ENCODE measurements around the gene GALNT9.
"Not testable (repeated sequence)": the region's sequence is repeated elsewhere in the genome, so short reads cannot be mapped to it uniquely, and the experiment has no call there.

GALNT9 gene

GRCh38 chr12:132302466-132303358 lies 26.7 kb downstream of the GALNT9 start:
- TF ChIP-seq OSR1 (CRISPR knock-in tag; IDR thresholded peaks at IDR 0.05) (no peak), GLIS3 (CRISPR knock-in tag; IDR thresholded peaks at IDR 0.05) (no peak), RARB (CRISPR knock-in tag; IDR thresholded peaks at IDR 0.05) (no peak), ZFP3 (CRISPR knock-in tag; IDR thresholded peaks at IDR 0.05) (no peak)
- TF ChIP-seq, protein P1, sequence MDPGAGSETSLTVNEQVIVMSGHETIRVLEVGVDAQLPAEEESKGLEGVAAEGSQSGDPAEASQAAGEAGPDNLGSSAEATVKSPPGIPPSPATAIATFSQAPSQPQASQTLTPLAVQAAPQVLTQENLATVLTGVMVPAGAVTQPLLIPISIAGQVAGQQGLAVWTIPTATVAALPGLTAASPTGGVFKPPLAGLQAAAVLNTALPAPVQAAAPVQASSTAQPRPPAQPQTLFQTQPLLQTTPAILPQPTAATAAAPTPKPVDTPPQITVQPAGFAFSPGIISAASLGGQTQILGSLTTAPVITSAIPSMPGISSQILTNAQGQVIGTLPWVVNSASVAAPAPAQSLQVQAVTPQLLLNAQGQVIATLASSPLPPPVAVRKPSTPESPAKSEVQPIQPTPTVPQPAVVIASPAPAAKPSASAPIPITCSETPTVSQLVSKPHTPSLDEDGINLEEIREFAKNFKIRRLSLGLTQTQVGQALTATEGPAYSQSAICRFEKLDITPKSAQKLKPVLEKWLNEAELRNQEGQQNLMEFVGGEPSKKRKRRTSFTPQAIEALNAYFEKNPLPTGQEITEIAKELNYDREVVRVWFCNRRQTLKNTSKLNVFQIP (CRISPR knock-in tag; IDR thresholded peaks at IDR 0.05; ENCODE audit: borderline replicate concordance, low read depth): no peak
- no peak; the same call in 2 of the 3 replicates for ATAC-seq

DNA sequence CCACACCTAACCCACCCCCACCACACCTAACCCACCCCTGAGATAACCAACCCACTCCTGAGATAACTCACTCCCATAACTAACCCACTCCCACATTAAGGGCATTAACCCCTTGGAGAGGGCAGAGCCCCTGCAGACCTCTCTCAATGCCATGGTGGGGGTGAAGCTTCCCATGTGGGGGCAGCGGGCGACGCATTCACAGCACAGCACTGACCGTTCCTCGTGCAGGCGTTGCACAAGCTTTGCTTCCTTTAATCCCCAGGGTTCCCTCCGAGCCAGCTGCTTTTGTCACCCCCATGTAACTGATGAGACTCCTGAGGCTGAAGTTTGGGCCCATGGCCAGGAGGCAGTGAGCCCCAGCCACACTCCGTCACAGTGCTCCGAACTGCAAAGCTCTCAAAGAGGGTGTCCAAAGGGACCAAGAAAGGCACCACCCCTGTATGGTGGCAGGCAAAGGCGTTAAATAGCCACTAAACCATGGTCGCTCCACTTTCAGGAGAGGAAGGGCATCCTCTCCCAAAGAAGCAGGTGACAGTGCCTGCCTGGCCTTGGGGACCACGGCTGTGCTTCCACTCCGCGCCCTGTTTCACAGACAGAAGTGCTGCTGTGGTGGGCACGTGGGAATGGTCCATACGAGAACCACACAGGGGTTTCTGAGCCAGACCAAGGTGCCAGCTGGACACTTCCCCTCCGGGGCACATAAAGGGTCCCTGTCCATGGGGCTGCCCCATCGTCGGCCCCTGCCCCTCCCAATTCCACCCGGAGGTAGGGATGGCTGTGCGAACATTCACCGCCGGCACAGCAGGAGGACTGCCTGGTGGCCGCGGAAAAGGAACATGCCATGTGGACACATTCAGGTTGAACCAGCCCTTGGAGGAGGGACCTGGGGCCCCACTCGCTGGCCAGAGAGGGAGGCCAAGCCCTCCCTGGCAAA lies 28.3 kb downstream of the GALNT9 start:
- ATAC-seq: no peak; the same call in 2 of the 3 replicates
- TF ChIP-seq PPARA (CRISPR knock-in tag; IDR thresholded peaks at IDR 0.05; ENCODE audit: borderline replicate concordance) (no peak), OSR1 (CRISPR knock-in tag; IDR thresholded peaks at IDR 0.05) (no peak), BACH2 (CRISPR knock-in tag; IDR thresholded peaks at IDR 0.05; ENCODE audit: borderline replicate concordance) (no peak), TOX (CRISPR knock-in tag; IDR thresholded peaks at IDR 0.05; ENCODE audit: borderline replicate concordance) (no peak)
- TF ChIP-seq, protein P2, sequence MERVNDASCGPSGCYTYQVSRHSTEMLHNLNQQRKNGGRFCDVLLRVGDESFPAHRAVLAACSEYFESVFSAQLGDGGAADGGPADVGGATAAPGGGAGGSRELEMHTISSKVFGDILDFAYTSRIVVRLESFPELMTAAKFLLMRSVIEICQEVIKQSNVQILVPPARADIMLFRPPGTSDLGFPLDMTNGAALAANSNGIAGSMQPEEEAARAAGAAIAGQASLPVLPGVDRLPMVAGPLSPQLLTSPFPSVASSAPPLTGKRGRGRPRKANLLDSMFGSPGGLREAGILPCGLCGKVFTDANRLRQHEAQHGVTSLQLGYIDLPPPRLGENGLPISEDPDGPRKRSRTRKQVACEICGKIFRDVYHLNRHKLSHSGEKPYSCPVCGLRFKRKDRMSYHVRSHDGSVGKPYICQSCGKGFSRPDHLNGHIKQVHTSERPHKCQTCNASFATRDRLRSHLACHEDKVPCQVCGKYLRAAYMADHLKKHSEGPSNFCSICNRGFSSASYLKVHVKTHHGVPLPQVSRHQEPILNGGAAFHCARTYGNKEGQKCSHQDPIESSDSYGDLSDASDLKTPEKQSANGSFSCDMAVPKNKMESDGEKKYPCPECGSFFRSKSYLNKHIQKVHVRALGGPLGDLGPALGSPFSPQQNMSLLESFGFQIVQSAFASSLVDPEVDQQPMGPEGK (CRISPR knock-in tag; IDR thresholded peaks at IDR 0.05; ENCODE audit: borderline replicate concordance): no peak

GRCh38 chr12:132296063-132296462 lies 33.3 kb downstream of the GALNT9 start:
- ATAC-seq: no peak
- TF ChIP-seq SNAI2 (CRISPR knock-in tag; IDR thresholded peaks at IDR 0.05) (no peak), ZNF70 (CRISPR knock-in tag; IDR thresholded peaks at IDR 0.05) (no peak), ZC3H10 (CRISPR knock-in tag; IDR thresholded peaks at IDR 0.05) (no peak), RARB (CRISPR knock-in tag; IDR thresholded peaks at IDR 0.05) (no peak), CSDC2 (CRISPR knock-in tag; IDR thresholded peaks at IDR 0.05) (no peak), BACH2 (CRISPR knock-in tag; IDR thresholded peaks at IDR 0.05; ENCODE audit: borderline replicate concordance) (no peak), ISL1 (CRISPR knock-in tag; IDR thresholded peaks at IDR 0.05) (no peak), ZNF8 (CRISPR knock-in tag; IDR thresholded peaks at IDR 0.05) (no peak), TCF4 (CRISPR knock-in tag; IDR thresholded peaks at IDR 0.05; ENCODE audit: borderline replicate concordance) (no peak), ESRRG (CRISPR knock-in tag; IDR thresholded peaks at IDR 0.05) (no peak)

GRCh38 chr12:132295561-132295960 lies 33.8 kb downstream of the GALNT9 start:
- not testable (repeated sequence) for ATAC-seq

- TF ChIP-seq RARB (CRISPR knock-in tag; IDR thresholded peaks at IDR 0.05) (no peak), ZNF565 (CRISPR knock-in tag; conservative IDR thresholded peaks at IDR 0.05; ENCODE audit: low read depth) (no peak)
- ATAC-seq: no peak
Measured at GRCh38 chr12:132295101-132295526, 34.3 kb downstream of the GALNT9 start.

DNA sequence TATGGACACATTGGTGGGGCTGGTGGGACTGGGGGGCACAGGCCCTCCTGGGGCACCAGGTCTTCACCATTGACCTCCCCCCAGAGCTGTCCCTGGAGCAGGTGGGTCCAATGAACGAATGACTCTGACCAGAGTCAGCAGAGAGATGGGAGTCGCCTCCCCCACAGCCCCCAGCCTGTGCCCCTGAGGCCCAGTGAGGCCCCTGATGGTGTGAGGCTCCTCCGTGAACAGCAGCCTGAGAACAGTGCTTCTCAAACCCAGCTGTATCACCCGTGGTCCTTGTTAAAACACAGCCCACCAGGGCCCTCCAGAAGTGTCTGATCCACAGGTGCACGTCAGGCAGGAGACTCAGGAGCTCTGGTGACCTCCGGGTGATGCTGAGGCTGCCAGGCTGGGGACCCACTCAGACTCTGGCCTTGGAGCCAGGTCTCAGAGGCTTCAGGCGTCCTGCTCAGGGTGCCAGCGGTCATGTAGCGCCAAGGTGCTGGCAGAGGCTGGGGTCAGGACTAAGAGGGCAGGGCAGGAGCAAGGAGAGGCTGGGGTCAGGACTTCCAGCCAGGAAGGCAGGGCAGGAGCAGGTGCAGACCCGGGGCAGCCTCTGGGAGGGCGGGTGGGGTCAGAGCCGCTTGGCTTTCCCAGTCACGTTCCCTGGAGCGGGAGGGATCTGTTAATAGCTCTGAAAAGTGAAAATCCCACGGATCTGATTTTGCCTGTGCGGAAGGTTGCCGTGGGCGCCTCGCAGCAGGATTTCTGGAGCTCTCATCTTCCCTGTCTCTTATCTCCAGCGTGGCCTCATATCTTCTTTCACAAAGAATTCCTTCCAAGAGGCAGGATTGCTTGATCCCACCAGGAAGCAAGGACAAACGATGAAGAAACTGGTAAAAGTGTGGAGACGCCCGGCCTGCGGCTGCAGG lies 35.0 kb downstream of the GALNT9 start:
- ATAC-seq: no peak
- no peak for TF ChIP-seq CREB5 (CRISPR knock-in tag; IDR thresholded peaks at IDR 0.05; ENCODE audit: low read depth)
- TF ChIP-seq ARNTL (CRISPR knock-in tag; IDR thresholded peaks at IDR 0.05; ENCODE audit: borderline replicate concordance, low read depth): no peak
- TF ChIP-seq, protein P3, sequence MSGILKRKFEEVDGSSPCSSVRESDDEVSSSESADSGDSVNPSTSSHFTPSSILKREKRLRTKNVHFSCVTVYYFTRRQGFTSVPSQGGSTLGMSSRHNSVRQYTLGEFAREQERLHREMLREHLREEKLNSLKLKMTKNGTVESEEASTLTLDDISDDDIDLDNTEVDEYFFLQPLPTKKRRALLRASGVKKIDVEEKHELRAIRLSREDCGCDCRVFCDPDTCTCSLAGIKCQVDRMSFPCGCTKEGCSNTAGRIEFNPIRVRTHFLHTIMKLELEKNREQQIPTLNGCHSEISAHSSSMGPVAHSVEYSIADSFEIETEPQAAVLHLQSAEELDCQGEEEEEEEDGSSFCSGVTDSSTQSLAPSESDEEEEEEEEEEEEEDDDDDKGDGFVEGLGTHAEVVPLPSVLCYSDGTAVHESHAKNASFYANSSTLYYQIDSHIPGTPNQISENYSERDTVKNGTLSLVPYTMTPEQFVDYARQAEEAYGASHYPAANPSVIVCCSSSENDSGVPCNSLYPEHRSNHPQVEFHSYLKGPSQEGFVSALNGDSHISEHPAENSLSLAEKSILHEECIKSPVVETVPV (CRISPR knock-in tag; IDR thresholded peaks at IDR 0.05): no peak
- no peak for TF ChIP-seq ZFP3 (CRISPR knock-in tag; IDR thresholded peaks at IDR 0.05)
- TF ChIP-seq ESRRG (CRISPR knock-in tag; IDR thresholded peaks at IDR 0.05): no peak
- TF ChIP-seq RARB (CRISPR knock-in tag; IDR thresholded peaks at IDR 0.05): no peak
- TF ChIP-seq ZNF70 (CRISPR knock-in tag; IDR thresholded peaks at IDR 0.05): no peak
- TF ChIP-seq ZC3H10 (CRISPR knock-in tag; IDR thresholded peaks at IDR 0.05): no peak
- TF ChIP-seq SNAI2 (CRISPR knock-in tag; IDR thresholded peaks at IDR 0.05): no peak
- no peak for TF ChIP-seq TOX (CRISPR knock-in tag; IDR thresholded peaks at IDR 0.05; ENCODE audit: borderline replicate concordance)
